Hematopoietic multipotent progenitor cell (in vitro differentiated cells): Measurements from ENCODE around the gene NAV1. TPM values are rescaled to one million over a fixed set of nuclear protein-coding genes. Genes with fewer than 3 reads are reported as not detected.
A peak's percentile ranks its signal among the peaks of the same experiment; 100 is the strongest.
"Not testable (repeated sequence)": the region's sequence is repeated elsewhere in the genome, so short reads cannot be mapped to it uniquely, and the experiment has no call there.

Experiments used
- DNase-seq, 3 donors: peaks; one replicate each; pipeline ENCODE4 v3.0.0-alpha.2; 2011 to 2015; ENCODE audit warnings: low read depth in 2 of 3, low spot score in 2 of 3
- total RNA-seq: library from RNA; depleted of rRNA; stranded (reverse); fragments of >200 nt; gene quantifications from one replicate; pipeline ENCODE4 v1.2.3, GENCODE V29; 2012

The NAV1 gene
- total RNA-seq, 1 donor = 8.1 TPM

- no peak for DNase-seq
Measured at GRCh38 chr1:201544710-201545109, 5.8 kb downstream of the NAV1 start.

DNA sequence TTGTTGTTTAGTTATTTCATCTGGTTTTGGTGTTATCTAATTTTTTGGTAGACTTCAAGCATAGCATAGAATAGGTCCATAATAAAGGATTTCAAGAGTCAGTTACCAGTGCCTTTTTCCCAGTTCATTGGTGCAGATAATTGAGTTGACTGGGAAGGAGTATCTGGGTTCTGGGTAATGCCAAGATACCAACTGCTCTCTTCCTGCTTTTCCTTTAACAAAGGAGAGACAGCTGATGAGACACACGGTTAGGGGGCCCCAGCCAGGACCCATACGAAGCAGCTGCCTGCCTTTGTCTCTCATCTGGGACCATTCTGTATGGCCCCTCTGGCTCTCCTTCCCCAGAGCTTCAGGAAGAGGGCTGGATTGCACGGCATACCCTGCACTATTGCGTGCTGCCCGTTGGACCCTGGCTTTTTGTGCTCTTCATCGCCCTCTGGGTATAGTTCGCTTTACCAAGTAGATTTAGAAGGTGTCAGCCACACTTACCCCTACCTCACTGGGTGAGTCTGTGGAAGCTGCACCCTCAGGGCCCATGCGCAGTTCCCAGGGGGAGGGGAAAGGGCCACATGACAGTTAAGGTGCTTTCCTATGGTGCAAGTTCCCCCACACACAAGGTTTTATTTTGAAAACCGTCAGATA, 7.0 kb downstream of the NAV1 start:
- peak in 2 of 3 donors; percentile 54 to 72 for DNase-seq

- not testable (repeated sequence) for DNase-seq
Measured at GRCh38 chr1:201549522-201549921, 10.6 kb downstream of the NAV1 start.

DNA sequence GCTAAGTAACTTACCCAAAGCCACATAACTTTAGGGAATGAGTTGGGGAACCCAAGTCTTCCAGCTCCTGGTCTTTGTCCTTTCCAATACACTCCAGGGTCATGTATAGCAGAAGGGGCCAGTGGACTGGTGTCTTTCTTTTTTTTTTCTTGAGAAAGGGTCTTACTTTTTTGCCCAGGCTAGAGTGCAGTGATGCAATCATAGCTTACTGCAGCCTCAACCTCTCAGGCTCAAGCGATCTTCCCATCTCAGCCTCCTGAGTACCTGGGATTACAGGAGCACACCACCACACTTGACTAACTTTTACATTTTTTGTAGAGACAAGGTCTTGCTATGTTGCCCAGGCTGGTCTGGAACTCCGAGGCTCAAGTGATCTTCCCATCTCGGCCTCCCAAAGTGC, 12.2 kb downstream of the NAV1 start:
- DNase-seq = no peak

DNA sequence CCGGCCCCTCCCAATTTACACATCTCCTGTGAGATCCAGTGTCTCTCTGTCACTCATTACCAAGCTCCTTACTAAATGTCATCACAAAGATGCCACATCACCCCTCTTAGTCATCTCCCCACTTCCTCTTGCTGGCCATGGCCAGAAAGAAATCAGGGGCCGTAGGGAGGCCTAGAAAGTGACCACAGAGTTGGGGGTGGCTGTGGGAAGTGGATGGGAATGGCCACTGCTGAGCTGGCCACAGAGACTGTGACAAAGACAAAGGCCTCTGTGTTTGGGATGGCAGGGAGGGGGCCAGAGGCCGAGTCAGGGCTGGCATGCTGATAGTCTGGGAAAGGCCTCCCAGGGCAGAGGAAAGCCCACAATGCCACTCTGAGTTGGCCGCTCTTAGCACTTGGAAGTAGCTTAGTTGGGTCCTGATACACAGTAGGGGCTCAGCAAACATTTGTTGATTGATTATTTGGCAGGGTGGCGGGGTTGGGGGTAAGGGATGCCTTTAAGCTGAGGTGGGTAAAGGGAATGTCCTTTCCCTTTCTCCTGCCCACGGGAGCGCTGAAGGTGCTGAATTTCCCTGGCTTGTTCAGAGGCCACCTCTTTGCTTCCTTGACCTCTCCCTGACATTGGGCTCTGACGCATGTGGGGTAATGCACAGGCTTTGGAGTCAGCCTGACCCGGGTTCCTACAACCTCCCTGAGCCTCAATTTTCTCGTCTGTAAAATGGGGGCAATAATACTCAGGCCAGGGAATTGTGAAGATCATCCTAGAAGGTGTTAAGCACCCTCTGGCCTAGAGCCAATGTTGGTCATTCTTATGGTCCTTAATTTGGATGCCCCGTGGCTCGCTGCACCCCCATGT, 13.2 kb downstream of the NAV1 start:
- no peak for DNase-seq

DNA sequence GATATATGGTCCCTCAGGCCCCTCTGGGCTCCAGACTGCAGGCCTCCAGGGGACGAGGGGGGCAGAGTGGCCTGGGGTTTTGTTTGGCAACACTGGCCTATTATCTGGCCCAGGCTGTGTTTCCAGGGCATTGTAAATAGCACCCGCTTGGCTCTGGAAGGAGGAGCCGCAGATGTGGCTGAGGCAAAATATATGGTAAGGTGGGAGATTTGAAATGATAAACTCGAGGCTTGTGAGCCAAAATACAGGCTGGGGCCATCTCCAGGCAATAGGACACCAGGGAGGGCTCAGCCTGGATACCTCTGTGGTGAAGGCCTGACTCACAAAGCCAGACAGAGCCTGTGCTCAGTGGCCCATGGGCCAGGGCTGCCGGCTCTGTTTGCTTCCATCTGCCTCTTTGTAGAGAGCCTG, 14.0 kb downstream of the NAV1 start:
- no peak for DNase-seq

- DNase-seq = peak in 1 of 3 donors; percentile 36
Measured at GRCh38 chr1:201553496-201554189, 14.7 kb downstream of the NAV1 start.

GRCh38 chr1:201554190-201554600, 15.3 kb downstream of the NAV1 start:
- DNase-seq = no peak

GRCh38 chr1:201554789-201555592, 16.1 kb downstream of the NAV1 start:
- DNase-seq = no peak

DNA sequence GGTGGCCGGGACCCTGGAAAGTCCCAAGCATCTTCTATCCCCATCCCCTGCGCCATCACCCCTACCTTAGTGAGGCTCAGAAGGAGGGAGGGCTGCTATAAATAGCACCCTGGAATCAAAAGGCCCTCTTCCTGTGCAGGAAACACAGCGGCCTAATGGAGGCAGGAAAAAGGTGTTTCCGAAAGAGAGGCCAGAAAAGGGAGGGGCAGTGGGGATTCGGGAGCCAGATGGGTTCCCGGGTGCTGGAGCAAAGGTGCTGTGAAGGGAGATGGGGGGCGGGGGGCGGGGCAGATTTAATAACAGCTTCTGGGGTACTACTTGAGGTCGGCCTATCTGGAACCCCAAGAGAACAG, 16.6 kb downstream of the NAV1 start:
- peak in 1 of 3 donors; percentile 69 for DNase-seq

DNA sequence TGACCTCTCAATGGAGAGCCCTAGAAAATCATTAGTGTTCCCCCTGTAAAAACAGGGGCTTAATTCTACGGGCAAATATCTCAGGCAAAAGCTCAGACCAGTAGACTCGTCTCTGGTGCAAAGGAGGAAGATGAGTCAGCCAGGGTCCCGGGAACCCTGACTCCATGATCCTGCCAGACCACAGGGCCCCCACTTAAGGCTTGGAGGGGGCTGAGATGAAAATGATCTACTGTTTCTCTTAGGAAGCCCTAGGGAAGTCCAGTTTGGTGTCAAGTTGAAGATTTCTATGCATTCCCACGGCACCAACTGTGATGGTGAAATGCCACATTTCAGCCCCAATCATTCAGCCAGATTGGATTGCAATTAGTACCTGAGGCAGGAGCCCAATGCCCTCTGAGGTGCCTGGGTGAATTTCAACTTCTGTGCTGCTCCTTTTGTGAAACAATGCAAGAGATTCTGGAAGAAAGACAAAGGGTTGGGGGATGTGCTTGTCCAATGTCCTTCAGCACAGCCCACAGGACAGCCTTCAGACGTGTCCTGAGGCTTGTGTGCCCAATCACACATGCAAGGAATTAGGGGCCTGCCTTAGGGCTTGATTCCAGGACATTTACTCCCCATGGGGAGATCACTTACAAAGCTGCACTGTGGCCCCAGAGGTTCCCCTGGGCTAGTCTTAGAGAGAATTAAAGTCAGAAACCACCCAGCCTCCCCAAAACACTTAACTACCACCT, 18.1 kb downstream of the NAV1 start:
- DNase-seq = no peak

DNA sequence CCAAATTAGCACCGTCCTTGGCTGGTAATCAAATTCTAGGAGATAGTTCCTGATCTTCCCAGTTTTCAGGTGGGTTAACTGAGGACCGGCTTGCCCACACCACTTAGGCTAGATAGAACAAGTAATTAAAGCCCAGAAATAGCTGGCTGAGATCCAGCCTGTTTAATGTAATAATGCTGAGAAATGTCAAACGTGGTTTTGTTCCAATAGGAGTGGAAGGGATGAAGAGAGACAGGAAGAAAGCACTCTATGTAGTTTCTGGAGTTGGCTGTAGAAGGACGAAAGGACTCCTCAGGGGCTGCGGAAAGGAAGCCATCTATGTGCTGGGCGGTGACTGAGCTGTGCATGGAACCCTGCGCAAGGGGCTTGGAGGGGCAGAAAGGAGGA, 18.6 kb downstream of the NAV1 start:
- no peak for DNase-seq

GRCh38 chr1:201559679-201560162, 20.8 kb downstream of the NAV1 start:
- peak; percentile 31 to 84 (median 81) for DNase-seq

- no peak for DNase-seq
Measured at GRCh38 chr1:201560328-201561194, 21.6 kb downstream of the NAV1 start.

GRCh38 chr1:201561195-201561564, 22.3 kb downstream of the NAV1 start:
- no peak for DNase-seq

DNA sequence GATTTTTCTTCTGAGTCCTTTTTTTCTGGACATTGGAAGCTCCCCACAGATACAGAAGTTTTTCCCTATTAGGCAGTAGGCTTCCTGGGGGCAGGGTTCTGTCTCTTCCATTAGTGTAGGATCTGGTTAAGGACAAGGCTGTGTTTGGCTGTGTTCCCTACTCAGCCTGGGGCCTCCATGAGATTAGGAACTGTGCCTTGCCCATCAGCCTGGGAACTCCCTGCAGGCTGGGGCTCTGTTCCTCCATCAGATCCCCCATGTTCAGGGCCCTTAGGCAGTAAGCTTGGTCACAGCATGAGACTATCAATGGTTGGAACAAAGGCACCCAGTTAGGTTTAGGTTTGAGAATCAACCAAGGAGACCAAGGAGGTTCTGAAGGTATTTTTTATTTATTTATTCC, 22.7 kb downstream of the NAV1 start:
- DNase-seq = no peak

- no peak for DNase-seq
Measured at GRCh38 chr1:201562257-201562656, 23.3 kb downstream of the NAV1 start.

DNA sequence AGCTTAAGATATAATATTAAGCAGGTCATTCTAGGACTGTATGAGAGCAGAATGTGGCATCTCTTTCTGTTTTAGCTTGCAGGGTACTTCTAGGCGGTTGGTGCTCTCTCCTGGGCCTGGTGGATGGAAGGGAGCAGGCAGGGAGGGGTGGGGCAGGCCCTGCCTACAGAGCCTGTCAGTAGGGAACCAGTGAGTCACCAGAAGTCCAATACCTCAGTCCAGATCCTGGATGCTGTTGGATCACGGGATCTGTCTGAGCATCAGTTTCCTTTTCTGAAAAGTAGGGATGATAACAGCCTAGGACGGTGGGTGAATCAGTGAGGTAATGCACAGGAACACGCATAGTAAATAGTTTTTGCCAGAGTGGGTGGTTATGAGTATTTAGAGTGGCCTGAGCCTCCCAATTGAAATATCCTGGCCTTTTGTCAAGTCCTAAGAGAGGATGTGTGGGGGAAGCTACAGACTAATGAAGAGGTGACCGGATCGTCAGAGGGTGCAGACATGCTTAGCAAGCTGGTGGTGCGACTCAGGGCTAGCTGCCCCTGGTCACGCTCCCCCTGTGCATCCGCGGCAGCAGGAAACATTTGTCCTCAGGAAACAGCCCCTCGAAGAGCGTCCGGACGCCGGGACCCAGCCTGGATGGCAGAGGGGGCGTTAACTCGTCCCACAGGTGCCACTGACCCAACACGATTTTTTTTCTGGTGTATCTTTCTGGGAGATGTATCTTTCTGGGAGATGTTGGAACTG, 23.9 kb downstream of the NAV1 start:
- DNase-seq = no peak
